B cell (primary cell): ENCODE data around the gene CD34.

Source experiments
- EZH2 ChIP-seq: IDR thresholded peaks from 2 replicates; pipeline ENCODE4 v1.6.1; 2012; ENCODE audit warnings: borderline replicate concordance, low read depth, mild to moderate bottlenecking, moderate library complexity, low read length; ENCODE audit not compliant: insufficient read depth, poor library complexity, severe bottlenecking
- TF ChIP-seq, protein P1 (sequence below): fragments of 200-600 bp; IDR thresholded peaks from one replicate; pipeline ENCODE4 v1.8.0; 2022; ENCODE audit warnings: antibody characterized with exemption, mild to moderate bottlenecking

DNA sequence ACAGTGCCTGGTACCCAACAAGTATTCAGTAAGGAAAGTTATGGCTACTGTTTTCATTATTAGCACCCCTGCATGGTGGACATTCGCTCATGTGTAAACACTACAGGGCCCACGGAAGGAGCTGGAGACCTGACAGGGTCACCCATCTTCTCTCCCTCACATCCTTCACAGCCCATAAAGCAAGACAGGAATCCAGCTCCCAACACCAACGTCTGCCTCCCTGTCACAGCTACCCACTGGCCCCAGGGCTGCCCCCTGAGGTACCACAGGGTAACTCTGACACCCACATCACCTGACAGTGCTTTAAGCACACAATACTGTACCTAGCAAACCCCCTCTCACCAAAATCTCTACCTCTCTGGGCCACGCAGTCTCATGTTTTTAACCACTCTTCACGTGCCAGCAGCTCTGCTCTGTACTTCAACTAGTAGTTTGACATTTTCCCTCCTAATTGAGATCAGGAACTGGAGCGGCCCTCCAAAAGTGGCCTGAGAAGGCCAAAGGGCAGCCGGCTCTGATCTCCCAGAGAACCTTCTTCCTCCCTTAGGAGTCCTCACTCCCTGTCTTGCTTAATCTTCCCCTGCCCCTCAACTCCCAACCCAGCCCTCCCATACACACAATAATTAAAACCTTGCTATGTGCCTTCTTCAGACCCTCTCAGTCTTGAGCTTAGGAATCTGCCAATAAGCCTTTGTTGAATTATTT, 76.8 kb downstream of the CD34 start:
- TF ChIP-seq, protein P1, sequence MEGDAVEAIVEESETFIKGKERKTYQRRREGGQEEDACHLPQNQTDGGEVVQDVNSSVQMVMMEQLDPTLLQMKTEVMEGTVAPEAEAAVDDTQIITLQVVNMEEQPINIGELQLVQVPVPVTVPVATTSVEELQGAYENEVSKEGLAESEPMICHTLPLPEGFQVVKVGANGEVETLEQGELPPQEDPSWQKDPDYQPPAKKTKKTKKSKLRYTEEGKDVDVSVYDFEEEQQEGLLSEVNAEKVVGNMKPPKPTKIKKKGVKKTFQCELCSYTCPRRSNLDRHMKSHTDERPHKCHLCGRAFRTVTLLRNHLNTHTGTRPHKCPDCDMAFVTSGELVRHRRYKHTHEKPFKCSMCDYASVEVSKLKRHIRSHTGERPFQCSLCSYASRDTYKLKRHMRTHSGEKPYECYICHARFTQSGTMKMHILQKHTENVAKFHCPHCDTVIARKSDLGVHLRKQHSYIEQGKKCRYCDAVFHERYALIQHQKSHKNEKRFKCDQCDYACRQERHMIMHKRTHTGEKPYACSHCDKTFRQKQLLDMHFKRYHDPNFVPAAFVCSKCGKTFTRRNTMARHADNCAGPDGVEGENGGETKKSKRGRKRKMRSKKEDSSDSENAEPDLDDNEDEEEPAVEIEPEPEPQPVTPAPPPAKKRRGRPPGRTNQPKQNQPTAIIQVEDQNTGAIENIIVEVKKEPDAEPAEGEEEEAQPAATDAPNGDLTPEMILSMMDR = no peak
- TF ChIP-seq EZH2 = no peak
